DMS153 treated with DMSO at 0.1 percent for 48 hours (cell line): ENCODE results near the gene ADAMTS3.
A peak's percentile ranks its signal among the peaks of the same experiment; 100 is the strongest.

Experiments
- DNase-seq: peaks from one replicate; lab custom pipeline; 2025; ENCODE audit not compliant: unreplicated experiment; lab: John Stamatoyannopoulos, UW

ADAMTS3 gene

GRCh38 chr4:72352711-72353110 lies 216.3 kb downstream of the ADAMTS3 start:
- no peak for DNase-seq

DNA sequence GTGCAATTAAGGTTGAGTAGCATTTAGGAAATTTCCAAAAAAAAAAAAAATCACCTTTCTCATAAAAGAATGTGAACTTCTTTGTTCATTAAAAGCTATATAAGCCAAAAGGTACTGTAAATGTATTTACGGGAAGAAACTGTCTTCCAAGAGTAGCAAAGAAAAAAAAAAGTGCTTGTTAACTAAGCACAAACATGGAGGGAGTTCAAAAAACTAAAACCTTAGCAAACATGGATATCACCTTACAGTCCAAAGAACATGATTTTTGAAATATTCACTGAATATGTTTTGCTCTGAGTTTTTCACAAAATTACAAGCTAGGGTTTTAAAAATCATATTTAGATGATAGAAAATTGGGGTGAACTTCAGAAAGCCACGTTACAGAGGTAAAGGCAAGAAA lies 217.5 kb downstream of the ADAMTS3 start:
- DNase-seq = no peak

- no peak for DNase-seq
Measured at GRCh38 chr4:72348701-72349100, 220.3 kb downstream of the ADAMTS3 start.

DNA sequence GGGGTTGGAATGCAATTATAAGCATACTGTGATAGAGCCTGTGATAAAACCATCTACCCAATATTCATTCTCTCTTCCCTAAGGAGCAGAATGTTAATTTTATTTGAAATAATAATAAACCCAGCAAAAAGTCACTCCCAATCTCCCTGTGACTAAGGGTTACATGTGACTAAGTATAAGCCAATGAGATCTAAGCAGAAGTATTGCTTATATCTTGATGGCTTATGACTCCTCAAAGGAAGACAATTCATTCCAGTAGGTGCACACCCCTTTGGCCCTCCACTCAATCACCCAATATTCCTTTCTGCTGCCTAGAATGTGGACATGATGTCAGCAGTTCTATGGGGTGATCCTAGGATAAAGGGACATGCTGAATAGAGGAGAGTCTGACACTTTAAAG lies 224.6 kb downstream of the ADAMTS3 start:
- no peak for DNase-seq

DNA sequence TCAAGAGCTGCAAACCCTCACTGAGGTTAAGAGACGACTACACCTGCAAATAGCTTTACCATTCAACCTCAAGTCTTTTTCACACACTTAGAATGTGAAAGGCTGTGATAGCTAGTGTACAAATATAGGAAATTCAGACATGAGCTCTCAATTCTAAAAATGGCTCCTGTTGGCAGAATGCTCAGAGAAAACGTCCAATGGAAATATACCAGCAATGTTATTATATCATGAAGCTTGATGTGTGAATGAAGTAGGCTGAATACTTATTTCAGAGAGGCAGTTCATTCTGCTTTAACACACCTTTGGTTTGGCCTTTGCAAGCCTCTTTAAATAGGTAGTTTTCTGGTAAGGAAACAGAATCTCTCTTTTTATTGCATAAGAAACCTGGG lies 227.6 kb downstream of the ADAMTS3 start:
- DNase-seq = no peak

- DNase-seq = no peak
Measured at GRCh38 chr4:72340803-72341431, 228.1 kb downstream of the ADAMTS3 start.

DNA sequence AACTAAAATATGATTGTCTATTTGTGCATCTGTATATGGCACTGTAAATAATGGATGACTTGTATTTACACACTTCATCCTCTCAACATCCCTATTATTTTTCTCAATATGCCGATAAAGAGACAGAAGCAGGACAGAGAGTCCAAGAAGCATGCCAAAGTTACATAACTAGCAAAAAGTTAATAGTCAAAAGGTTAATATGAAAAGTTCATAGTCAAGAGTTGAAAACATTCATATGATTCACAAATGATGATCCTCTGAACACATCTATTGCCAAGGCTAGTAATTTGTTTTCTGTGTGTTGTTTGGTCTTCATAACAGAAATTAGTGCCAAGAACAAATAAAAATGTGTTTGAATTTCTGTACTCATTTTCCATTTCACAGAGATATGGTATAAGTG lies 231.0 kb downstream of the ADAMTS3 start:
- DNase-seq = no peak

GRCh38 chr4:72330381-72330780 lies 238.6 kb downstream of the ADAMTS3 start:
- no peak for DNase-seq

DNA sequence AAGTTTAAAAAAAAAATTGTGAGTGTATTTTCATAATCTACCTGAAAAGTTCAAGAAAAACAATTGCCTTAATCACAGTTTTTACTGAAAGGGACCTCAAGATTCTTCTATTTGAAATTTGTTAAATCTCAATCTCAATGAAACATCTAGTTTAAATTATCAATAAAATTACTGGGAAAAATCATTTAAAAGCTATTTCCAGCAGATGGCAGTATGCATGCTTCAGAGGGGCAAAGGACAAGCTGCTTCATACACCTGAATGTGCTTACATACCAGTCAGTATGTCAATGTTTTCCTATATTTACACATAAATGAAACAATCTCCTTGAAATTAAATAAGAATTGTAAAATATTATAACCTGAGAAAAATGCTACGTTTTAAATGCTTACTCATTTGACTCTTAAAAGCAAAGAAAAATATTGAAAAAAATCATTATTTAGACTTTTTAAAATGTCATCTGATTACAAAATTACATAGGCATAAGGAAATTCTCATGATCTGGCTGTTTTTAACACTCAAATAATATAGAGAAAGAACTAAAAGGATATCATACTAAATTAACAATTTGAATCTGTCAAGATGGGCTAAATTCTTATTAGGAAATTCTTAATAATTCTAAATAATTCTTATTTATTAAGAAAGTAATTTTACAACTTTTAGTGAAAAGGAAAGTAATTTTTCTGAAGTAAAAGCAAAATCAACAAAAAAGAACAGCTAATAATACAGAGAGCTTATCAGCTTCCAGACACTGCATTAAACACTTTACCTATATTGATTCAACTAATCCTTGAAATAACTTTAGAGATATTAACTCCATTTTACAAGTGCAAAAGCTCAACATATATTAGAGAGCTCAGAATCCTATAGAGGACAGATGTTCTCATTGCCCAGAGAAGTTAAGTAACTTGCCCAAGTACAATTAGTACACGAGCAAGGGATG lies 242.1 kb downstream of the ADAMTS3 start:
- peak; percentile 4 for DNase-seq

DNA sequence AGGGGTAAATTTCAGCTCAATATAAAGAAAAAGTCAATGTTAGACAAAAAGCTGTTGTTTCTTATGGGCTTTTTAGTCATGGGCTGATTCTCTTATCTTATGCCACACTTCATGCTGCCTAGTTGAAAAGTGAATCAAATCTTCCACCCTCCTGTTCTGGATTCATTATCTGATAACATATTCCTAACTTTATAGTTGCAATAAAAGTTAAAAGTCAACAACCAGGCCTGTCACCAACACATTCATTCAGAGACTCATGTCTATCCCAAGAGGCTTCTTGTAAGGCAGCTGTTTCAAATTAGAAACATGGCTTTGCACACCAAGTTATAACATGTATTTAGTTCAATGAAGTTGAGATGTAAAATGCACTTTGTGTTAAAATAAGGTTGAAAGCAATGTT lies 243.8 kb downstream of the ADAMTS3 start:
- DNase-seq = no peak

DNA sequence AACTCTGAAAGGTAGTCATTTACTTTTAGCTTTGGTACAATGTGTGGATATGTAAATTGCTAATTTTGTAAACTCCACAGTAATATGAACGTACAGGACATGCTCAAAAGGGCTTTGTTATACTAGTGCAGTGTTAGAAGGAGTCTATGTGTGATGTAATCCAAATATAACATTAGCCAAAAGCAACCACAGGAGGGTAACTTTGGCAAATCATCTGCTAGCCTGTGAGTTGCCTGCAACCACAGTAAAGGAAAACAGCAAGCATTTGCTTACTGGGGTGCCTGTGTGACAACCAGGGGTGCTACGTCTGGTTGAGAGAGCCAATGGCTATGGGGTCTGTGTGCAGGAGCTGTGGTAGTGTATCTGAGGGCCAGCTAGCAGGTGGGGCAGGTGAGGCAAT lies 245.8 kb downstream of the ADAMTS3 start:
- no peak for DNase-seq

- DNase-seq = no peak
Measured at GRCh38 chr4:72320223-72320948, 248.6 kb downstream of the ADAMTS3 start.

DNA sequence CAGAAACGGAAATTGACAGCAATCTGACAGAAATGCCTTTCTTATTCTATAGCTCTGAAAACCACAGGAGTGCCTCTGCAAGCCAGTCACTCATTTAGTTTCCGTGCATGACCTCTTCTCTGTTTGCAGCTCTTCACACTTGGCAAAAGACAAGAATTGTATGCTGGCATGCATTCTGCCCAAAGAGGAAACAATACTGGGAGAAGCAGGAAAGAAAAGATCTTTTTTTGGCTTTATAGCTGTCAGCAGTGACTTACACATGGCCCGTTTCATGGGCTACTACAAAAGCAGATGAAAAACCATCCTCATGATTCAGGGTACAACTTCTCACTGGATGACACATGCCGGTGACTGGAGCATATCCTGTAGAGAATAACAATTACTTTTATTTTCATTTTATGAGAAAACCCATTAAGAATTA lies 249.4 kb downstream of the ADAMTS3 start:
- no peak for DNase-seq

GRCh38 chr4:72318421-72319170 lies 250.4 kb downstream of the ADAMTS3 start:
- no peak for DNase-seq

DNA sequence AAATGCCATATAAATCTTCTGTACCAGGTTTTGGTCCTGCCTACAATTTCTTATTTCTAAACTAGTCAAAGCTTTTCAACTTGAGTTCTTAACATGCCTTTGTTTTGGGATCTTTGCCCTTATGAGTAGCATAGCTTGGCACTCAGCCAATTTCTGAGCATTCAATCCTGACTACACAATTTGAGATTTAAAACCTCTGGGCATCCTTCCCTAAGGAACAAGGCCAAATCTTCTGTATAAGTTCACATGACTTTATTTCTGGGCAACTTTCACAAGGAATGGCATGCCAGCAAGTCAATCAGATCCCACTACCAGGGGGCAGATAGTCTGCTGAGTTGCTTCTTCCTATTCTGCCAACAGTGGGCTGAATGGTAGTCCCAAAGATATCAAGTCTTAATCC lies 254.2 kb downstream of the ADAMTS3 start:
- no peak for DNase-seq

DNA sequence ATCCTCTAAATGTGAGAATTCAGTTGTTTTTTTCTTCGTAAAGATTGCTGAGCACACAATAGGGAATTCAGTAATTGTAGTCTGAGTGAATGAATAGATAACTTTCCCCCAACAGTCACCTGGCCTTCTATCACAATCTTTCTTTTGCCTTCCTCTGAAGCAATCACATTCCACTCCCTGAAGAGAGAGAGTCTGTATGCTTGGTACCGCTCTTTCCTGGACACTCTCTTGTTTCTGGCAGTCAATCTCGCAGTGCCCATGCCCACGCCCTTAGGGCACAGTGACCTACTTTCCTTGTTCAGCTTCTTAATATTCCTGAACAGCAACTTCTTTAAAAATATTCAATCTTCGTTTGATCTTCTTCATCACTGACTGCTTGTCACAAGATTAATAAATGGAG lies 255.9 kb downstream of the ADAMTS3 start:
- DNase-seq = no peak

DNA sequence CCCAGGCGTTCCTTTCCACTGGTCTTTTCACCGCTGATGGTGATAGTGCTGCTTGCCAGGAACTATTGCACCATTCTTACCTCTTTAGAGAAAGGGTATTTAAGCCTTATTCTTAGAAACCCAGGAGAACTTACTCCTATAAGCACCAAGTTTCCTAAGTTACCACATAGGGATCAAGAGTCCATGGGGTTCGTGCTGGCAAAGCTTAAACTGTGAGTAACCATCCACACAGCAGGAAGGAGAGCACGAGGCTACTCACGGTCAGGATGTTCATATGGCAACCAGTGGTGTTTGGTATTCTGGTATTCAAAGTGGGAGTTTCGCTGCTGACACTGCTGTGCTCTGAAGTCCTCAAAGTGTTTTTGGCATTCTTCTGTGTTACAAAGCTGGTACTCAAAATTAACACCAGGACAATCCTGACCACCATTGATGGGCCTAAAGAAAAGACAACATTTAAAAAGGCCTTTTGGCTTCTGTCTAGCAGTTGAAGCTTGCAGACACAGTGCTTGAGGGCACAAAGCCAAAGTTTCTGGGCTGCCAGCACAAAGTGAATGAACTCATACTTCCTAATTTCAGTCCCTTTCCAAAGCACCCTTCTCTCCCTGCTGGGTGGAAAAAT lies 256.9 kb downstream of the ADAMTS3 start:
- DNase-seq = no peak

DNA sequence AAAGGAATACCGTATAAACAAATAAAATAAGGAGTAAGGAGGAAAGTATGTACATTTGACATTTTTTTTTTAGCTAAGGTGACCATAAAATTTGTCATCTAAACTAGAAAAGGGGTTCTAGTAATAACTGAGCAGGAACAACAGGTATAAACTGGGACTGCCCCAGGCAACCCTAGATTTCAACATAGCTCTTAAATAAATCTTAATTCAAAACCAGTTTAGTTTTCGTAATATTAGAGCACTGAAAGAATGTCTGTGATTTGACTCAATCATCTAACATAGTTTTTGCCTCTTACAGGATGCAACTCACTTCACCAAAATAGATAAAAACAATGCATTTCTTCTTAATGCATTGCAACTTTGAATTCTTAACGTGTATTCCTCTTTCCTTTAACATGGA lies 257.7 kb downstream of the ADAMTS3 start:
- no peak for DNase-seq

GRCh38 chr4:72305620-72306019 lies 263.4 kb downstream of the ADAMTS3 start:
- DNase-seq = no peak

- no peak for DNase-seq
Measured at GRCh38 chr4:72305080-72305479, 263.9 kb downstream of the ADAMTS3 start.
